Skin epidermis (tissue), 12 donors: ENCODE results near the gene MSL3.

Source experiments
- H3K27ac ChIP-seq, 21 experiments: fragments of 200-600 bp; sonication (generic) in 11 of 21; one replicate each; pipeline ENCODE4 v1.5.0; 2020; ENCODE audit warnings: mild to moderate bottlenecking in 3 of 21, inconsistent platforms in 2 of 21, moderate library complexity in 2 of 21
- H3K4me3 ChIP-seq, 7 experiments: fragments of 200-600 bp; sonication (generic) in 2 of 7; one replicate each; pipeline ENCODE4 v1.5.0; 2020; ENCODE audit warnings: inconsistent platforms in 2 of 7, mild to moderate bottlenecking in 2 of 7, moderate library complexity in 1 of 7

Gene MSL3

GRCh38 chrX:11793734-11794133 lies 35.7 kb downstream of the MSL3 start:
- no peak overlapping the region for H3K4me3 ChIP-seq
- no peak overlapping the region for H3K27ac ChIP-seq

- Histone ChIP-seq H3K27ac (no peak overlapping the region), H3K4me3 (no peak overlapping the region)
Measured at GRCh38 chrX:11813341-11813740, 55.3 kb downstream of the MSL3 start.
